Hippocampal formation (tissue), 2 donors: Measurements from ENCODE around the gene TRHDE.
"Not testable (repeated sequence)": the region's sequence is repeated elsewhere in the genome, so short reads cannot be mapped to it uniquely, and the experiment has no call there.

ENCODE experiments used
- DNase-seq, 2 donors: peaks; one replicate each; lab custom pipeline; 2025; lab: John Stamatoyannopoulos, UW

Gene TRHDE

DNA sequence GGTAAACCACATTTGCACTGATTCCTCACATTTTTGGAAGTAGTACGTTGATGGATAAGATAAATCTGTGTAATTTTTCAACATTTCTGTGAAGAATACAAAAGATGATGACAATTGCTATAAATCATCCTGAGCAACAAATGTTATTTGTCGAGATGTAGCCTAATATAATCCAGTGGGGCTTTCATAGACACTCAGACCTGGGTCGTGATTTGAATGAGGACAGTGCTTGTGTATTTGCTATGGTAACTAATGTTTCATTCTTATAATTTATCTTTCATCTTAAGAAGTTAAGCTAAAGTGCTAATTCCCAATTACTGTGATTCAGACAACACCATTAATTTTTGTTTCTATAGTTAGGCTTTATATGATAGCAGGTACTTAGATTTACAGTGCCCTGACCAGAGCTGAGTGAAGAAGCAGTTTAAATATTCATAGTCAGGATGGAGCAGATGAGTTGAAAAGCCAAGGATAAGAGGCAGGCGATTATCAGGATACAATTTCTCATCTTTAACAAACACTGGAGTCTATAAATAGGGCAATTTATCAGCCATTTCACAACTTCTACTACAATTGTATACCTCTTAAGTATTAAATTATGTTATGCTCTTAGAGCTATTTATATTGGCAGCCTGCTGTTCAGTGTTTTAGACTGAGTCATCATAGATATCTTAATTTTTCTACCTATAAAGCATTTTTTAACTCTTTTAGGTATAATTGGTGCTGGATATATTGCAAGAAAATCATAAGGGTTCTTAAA lies 359.9 kb downstream of the TRHDE start:
- DNase-seq: no peak

DNA sequence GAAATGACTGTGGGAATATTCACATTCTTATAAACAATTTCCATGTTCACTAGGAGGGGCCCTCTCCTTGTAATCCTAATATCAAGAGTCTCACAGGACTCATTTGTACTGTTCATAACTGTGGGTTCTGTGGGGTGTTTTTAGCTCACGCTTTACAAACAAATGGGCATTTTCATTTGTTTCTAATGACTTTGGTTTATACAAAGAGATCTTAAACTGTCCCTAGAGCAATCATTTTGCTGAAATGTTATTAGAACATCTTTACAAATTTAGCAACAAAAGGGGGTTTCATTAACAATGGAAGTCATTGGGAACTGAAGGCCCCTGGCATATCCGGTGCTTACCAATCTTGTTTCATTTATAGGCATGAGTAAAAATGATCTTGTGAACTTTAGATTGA lies 370.5 kb downstream of the TRHDE start:
- no peak for DNase-seq

GRCh38 chr12:72647139-72647538 lies 375.0 kb downstream of the TRHDE start:
- DNase-seq: no peak

DNA sequence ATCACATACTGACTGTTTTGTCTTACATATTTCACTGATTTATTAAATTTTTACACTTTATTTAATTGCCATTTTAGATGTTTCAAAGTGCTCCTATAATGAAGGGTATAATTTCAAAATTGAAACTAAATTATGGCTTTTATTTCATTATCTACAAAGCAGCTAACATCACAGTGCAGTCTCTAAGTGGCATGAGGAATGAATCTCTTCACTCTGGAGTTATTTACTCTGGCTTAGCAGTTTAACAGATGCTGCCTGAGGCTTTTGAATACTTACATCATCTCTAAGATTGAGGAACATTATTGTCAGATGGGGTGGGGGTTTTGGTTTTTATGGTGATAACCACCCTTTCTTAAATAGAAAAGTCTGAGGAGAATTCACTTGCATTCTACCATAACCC lies 386.4 kb downstream of the TRHDE start:
- DNase-seq: no peak

DNA sequence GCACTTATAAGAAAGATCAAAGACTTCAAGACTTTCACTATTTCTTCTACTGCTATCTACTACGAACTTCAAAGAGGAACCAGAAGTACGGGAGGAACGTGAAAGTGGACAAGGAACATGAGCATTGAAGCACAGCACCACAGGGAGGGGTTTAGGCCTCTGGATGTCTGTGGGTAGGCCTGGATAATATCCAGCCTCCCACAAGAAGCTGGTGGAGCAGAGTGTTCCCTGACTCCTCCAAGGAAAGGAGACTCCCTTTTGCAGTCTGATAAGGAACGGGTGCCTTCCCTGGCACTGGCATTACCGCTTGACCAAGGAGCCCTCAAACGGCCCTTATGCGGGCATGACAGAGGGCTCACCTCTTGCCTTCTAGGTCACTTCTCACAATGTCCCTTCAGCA lies 388.0 kb downstream of the TRHDE start:
- DNase-seq: not testable (repeated sequence)

- DNase-seq: no peak
Observed at GRCh38 chr12:72673853-72674252, 401.7 kb downstream of the TRHDE start.

DNA sequence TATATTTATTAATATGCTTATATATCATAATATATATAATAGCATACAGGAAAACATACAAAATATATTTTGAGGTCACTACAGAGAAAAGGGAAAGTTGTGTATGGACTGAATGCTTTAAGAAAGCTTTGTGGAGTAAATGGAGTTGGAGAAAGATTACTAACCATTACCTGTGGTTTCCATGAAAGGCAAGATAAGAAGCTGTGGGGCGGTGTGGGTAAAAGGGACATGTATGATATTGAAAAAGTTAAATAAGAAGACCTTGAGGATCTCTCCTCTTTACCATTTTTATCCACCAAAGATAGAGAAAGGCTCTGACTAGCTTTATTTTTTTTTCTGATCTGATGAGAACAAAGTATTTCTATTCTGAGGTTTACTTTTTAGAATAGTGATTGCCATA lies 404.4 kb downstream of the TRHDE start:
- no peak for DNase-seq

DNA sequence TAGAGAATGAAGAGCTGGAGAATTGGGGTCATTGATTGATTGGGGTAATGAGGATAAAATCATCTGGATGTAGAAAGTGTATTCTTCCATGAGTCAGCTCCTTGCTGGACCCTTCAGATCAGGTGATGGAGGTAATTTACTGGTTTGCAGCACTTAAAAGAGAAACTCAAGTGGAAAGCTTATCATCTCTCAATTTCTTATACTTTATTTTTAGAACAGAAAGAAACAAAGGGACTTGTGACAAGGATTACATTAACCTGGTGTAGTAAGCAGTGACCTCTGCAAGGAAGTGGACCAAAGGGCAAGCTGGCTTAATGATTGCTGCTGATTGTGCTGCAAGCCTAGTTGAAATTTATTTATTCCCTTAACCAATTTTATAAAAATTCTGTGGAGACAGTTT lies 405.0 kb downstream of the TRHDE start:
- DNase-seq: no peak

GRCh38 chr12:72677846-72678245 lies 405.7 kb downstream of the TRHDE start:
- DNase-seq: no peak

DNA sequence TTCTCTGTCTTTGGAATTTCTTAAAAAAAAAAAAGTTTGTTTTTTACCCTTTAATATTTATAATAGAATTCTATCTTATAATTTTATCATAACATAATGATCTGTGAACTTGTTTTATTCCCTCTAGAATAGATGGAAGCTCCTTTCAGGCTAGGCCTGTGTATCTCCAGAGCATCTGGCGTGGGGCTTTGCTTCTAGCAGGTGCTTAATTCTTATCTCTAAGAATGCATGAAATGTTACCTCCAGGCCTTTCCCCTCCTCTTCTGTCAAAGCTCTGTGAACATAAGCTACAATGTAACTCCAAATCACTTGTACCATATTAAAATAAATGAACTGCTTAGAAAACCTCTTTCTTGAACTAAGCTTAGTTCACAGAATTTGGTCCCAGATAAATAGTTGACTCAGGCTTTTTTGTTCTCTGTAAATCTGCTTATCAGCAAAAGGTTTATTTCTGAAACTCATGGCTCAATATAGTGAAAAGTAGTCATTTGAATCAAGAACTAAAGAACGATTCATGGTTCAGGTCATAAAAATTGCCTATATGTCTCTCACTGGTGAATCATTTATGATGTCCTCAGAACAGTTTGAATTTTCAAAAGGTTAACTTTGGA lies 407.1 kb downstream of the TRHDE start:
- DNase-seq: no peak

DNA sequence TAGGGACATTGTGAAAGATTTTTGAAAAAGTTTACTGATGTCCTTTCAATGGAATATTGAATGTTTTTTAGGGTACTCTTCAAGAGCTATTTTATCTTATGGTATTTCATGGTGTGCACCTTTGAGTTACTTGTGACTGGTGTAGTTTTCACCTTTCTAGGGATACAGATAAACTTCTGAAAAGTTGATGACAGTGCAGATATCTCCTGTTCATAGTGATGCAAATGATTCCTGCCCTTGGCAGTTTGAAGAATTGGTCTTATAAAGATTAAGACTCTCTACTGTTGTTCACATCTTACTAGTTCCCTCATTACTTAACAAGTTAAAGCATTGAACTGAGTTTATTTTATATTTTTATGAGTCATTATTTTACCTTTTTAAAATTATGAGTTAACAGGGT lies 408.9 kb downstream of the TRHDE start:
- DNase-seq: no peak

- DNase-seq: no peak
Observed at GRCh38 chr12:72684491-72684890, 412.3 kb downstream of the TRHDE start.

DNA sequence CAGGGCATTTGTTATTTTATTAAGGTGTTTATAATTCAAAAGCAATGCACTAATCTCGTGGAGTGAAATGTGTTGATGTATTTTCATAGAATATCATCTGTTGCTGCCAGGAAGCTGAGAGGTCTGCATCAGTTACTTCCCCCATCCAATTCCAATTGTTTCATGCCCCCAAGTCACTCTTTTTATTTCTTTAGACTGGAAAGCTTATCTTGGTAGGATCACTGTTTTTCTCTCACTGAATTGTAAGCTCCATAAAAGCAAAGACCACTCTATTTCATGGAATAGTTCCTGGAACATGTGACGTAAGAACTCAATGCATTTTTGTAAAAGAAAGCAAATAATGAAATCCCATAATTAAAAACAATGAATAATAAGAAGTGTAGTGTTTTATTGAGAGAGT lies 420.2 kb downstream of the TRHDE start:
- DNase-seq: no peak

GRCh38 chr12:72694193-72694592 lies 422.0 kb downstream of the TRHDE start:
- DNase-seq: no peak

DNA sequence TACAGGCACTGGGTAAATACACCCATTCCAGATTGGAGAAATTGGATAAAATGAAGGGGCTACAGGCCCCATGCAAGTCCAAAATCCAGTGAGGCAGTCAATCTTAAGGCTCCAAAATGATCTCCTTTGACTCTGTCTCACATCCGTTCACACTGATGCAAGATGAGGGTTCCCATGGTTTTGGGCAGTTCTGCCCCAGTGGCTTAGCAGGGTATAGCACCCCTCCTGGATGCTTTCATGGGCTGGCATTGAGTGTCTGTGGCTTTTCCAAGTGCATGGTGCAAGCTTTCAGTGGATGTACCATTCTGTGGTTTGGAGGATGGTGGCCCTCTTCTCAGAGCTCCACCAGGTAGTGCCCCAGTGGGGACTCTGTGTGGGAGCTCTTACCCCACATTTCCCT lies 427.2 kb downstream of the TRHDE start:
- DNase-seq: no peak

GRCh38 chr12:72712025-72712424 lies 439.9 kb downstream of the TRHDE start:
- not testable (repeated sequence) for DNase-seq

DNA sequence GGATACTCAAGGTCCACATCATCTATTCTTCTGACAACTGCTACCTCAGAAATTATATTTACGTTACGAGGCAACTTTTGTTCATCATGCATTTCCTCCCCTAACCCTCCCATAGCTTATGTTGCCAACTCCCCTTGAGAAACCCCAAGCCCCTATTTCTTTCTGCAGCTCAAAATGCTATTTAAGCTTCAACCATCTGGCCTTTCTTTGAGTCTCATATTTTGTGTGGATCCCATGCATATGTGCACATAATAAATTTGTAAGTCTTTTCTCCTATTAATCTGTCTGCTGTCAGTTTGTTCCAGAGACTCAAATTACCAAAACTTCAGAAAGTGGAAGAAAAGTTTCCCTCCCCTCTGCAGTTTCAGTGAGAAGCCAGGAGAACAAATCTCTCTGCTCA lies 444.1 kb downstream of the TRHDE start:
- no peak for DNase-seq

DNA sequence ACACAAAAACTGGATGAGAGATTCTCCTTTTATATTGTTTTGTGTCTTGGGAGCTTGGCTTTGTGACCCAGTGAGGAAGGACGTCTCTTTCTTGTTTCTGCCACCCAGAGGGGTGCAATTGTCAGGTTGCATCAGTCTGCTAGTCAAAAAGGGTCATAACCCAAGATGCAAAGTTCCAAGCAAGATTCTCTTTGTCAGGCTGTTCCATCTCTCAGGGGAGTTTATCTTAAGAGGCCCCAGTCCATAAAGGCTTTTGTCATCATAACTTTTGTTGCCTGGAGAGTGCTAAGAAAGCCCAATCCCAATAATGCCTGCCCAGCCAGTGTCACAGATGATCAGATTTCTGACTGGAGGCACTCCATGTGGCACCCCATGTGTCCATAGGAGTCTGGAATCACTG lies 444.9 kb downstream of the TRHDE start:
- DNase-seq: no peak
